CD4-positive, alpha-beta T cell treated with Interleukin-10 for 1 hour (primary cell): ENCODE results near the gene MAPKAP1.

Source experiments
- DNase-seq: peaks from one replicate; pipeline ENCODE4 v3.0.0-alpha.2; 2020

Gene MAPKAP1

DNA sequence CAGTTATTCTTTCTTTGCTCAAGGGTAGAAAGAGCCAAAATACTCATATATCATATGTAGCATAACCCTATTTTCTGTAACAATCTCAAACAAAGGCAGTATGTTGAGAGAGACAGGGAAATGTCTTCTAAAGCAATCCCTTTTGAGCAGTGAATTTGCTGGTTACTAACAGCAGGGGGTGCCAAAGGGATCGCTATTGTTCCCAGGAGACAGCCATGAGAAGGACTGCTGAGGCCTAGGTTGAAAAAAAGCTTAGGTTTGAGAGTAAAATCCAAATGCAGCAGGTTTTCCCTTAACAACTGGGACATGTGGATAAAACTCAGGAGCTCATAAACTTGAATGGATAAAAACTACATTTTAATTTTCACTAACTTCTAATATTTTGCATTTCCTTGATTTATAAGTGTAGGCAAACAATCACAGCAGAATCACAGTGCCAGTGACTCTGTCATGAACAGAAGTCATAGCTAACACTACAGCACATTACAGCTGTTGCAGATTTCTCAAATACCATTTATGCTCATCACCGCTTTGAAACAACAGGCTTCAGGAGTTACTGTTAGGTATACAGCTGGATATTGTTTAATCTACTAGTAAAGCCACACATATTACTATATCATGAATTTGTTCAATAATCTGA is 148.4 kb downstream of the MAPKAP1 start:
- peak; percentile 65 for DNase-seq

GRCh38 chr9:125556046-125556721 is 150.8 kb downstream of the MAPKAP1 start:
- no peak for DNase-seq

- no peak for DNase-seq
Observed at GRCh38 chr9:125554726-125555125, 152.3 kb downstream of the MAPKAP1 start.

DNA sequence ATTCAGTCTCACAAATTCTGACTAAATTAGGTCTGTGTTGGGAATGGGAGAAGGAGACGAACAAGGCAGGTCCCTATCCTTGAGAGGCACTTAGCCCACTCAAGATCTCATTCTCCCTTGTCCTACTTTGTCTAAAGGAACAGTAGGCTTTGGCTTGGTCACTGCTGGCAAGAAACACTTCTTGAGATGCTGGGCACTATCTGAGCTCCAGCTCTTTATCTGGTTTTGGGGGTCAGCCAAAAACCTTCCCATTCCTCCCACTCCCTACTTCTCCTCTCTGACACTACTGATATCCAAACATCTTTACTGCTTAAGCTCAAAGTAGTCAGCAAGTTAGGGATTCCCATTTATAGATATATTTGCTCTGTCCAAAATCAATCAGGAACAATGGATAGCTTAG is 155.2 kb downstream of the MAPKAP1 start:
- DNase-seq: no peak

- no peak for DNase-seq
Observed at GRCh38 chr9:125549891-125550885, 156.8 kb downstream of the MAPKAP1 start.

GRCh38 chr9:125549465-125549871 is 157.5 kb downstream of the MAPKAP1 start:
- no peak for DNase-seq

- DNase-seq: no peak
Observed at GRCh38 chr9:125549039-125549438, 158.0 kb downstream of the MAPKAP1 start.

DNA sequence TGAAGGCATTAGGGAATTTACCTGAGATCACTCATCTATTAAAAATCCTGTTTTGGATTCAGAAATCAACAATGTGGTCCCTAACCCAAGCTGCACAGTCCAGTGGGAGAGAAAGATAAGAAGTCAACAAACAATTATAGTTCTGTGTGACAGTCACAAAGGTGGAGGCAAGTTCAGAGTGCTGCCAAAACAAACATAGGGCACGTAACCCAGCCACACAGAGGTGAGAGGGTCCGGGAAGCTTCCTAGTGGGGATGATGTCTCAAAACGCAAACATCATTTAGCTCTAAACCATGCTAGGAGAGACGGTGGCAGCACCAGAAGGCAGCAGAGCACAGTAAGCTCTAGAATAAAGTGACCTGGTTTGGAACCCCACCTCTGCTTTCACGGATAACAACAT is 158.9 kb downstream of the MAPKAP1 start:
- no peak for DNase-seq

- DNase-seq: no peak
Observed at GRCh38 chr9:125547368-125547767, 159.6 kb downstream of the MAPKAP1 start.

DNA sequence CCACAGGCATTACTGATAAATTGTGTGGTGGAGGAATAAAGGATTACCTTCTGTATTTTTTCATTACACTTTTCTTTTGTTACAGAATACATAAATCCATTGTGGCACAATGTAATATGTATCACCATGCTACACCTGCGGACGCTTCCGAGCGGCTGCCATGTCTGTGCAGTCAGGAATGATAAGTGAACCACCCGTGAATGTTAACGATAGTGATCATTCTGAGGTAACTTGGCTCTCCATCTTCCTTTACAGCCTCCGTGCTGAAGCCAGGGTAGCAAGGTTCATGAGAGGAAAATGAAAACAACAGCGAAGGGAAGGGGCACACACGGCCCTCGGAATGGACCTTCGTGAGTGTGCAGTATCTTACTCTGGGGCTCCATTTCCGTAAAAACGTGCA is 161.2 kb downstream of the MAPKAP1 start:
- DNase-seq: no peak

DNA sequence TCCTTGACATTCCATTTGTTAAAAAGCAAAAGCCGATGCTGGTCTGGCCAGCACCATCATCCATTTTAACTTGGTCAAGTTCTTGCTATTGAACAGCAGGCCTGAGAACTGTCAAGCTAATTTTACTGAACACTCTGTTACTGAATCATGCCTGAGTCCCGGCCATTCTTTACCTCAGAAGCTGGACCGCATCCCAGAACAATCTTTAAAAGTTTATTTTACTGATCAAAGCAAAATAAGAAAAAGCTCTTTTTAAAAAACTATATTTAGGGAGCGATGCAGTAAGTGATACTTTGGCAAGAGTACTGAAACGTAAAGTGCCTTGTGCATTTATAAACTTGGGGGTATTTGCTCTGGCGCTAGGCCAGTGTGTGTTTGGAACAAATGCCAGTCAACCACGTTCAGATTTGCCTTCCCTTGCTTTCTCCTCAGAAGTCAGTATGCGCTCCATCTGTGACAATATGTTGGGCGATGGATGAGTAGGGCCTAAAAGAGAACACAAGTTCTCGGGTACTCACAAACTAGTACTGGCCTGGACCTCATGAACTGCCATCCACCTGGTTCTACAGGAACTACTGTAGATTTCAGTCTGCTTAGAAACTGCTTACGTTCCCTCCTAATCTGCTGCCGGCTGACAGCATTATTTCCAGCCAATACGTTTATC is 161.9 kb downstream of the MAPKAP1 start:
- DNase-seq: no peak

GRCh38 chr9:125544484-125544883 is 162.5 kb downstream of the MAPKAP1 start:
- no peak for DNase-seq

GRCh38 chr9:125541840-125542243 is 165.2 kb downstream of the MAPKAP1 start:
- DNase-seq: no peak

DNA sequence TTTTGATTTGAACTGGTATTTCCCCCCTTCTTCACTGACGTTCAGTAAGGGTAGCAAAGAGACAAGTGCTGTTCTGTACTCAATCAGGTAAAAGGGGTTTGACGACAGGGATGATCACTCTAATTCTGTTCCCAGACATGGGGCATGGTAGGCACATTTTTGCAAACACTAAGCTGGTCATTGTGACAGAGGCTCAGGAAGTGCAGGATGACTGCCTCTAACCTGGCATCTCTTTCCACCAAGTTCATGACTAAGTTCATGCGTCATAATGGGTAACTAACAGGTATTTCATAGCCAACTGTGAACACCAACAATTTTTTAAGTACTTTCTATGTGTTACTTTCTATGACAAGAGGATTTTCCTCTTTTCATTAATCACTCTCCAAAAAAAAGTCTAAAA is 166.5 kb downstream of the MAPKAP1 start:
- DNase-seq: no peak

DNA sequence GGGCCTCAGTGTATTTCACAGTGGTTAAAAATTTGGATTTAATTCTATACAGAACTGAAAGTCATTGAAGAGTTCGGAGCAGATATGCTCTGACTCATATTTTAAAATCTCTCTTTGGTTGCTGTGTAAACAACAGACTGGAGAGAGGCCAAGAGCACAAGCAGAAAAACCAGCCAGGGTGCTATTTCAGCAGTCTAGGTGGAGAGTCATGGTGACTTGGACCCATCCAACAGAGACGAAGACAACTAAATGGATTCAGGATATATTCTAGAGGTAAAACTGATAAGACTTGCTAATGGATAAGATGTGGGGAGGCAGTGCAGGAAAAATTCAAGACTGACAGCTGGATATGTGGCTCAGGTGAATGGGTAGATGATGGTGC is 168.9 kb downstream of the MAPKAP1 start:
- DNase-seq: no peak

DNA sequence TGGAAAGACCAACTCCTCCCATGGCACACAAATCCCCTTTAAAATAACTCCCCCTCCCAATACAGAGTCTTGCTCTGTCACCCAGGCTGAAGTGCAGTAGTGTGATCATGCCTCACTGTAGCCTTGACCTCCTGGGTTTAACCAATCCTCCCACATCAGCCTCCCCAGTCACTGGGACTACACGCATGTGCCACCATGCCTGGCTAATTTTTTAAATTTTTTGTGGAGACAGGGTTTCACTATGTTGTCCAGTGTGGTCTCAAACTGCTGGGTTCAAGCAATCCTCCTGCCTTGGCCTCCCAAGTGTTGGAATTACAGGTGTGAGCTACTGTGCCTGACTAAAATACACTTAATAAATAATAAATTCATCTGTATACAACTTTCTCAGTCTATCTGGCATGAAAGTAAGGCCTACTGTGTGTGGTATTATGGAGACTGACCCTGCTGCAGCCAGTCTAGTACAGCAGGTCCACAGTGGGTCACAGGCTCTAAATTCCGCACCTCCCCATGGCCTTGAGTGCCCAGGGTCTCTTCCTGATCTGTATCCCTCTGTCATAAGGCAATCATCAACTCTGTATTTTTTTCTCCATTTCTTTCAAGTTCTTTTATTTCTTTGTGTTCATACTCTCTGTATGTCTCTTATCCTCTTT is 169.4 kb downstream of the MAPKAP1 start:
- no peak for DNase-seq

GRCh38 chr9:125536776-125537175 is 170.2 kb downstream of the MAPKAP1 start:
- no peak for DNase-seq

DNA sequence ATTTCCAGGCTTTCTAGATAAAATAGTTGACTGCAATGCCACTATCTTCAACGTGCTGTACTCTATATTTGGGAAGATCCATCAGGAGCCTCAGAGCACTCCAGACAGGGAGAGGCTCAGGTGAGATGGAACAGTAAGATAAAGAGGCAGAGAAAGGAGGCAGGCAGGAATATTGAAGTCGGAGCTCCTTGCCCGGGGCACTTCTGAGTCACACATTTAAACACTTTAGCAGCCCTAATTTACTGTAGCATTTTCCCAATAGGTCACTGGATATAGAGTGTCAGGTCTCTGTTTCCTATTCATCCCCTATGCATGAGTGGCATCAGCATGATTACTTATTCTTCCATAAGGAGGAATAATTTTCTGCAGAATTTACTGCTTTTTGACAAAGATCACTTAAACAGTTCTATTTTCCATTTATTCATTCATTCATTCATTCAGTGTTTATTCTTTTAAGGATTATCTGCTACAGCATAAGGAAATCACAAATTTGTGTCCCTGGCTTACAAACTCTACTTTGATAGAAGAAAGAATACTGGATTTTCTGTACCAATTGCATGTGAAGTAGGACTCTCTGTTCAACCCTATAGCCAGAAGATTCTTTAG is 170.7 kb downstream of the MAPKAP1 start:
- no peak for DNase-seq

- DNase-seq: no peak
Observed at GRCh38 chr9:125534971-125535701, 171.9 kb downstream of the MAPKAP1 start.

- no peak for DNase-seq
Observed at GRCh38 chr9:125532812-125533594, 174.0 kb downstream of the MAPKAP1 start.

DNA sequence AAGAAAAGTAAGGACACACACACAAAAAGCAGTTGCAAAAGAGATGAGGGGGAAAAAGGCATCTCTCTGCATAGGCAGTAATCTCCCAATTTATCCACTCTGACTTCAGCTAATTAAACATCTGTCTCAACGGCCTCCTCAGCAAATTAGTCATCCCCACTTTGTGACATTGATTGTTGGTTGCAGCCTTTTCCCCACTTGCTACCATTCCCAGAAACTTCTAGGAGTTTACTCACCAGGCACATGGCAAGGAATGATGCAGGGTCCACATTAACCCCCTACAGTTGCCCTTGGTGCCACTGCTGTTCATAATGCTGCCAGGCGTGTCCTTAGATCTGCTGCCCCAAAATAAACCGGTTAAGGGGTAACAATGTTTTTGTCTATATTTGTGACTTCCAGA is 174.6 kb downstream of the MAPKAP1 start:
- DNase-seq: no peak
